Measurements from ENCODE around the gene GABRG3.
"Not testable (repeated sequence)": the region's sequence is repeated elsewhere in the genome, so short reads cannot be mapped to it uniquely, and the experiment has no call there.

GABRG3 gene

DNA sequence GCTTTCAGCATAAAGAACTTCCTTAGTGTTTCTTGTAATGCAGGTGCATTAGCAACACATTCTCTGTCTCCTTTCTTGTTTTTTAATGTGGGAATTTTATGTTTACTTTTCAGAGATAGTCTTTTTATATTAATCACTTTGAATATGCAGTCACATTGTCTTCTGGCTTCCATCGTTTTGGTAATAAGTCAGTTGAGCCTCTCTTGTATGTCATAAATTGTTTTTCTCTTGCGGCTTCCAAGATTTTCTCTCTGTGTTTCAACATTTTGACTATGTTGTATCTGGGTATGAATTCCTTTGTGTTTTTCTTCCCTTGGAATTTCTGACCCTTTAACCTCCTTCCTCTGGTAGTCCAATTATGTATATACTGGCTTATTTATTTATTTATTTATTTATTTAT is 25.3 kb downstream of the GABRG3 start:
- DNase-seq (ENCODE audit: low read depth in 3 of 3), result no peak

DNA sequence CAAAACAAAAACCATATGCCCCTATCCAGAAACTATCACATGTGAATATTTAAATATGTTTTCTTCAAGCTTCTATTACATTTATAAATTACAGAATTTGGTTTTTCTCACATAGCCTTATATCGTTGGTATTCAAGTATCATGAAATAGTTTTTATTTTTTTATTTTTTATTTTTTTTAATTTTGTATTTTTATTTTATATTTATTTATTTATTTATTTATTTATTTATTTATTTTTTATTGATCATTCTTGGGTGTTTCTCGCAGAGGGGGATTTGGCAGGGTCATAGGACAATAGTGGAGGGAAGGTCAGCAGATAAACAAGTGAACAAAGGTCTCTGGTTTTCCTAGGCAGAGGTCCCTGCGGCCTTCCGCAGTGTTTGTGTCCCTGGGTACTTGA is 32.0 kb downstream of the GABRG3 start:
- not testable (repeated sequence) for DNase-seq (ENCODE audit: low read depth in 3 of 3)

DNA sequence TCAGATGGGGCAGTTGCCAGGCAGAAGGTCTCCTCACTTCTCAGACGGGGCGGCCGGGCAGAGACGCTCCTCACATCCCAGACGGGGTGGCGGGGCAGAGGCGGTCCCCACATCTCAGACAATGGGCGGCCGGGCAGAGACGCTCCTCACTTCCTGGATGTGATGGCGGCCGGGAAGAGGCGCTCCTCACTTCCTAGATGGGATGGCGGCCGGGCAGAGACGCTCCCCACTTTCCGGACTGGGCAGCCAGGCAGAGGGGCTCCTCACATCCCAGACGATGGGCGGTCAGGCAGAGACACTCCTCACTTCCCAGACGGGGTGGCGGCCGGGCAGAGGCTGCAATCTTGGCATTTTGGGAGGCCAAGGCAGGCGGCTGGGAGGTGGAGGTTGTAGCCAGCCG is 33.2 kb downstream of the GABRG3 start:
- not testable (repeated sequence) for DNase-seq (ENCODE audit: low read depth in 3 of 3)

DNA sequence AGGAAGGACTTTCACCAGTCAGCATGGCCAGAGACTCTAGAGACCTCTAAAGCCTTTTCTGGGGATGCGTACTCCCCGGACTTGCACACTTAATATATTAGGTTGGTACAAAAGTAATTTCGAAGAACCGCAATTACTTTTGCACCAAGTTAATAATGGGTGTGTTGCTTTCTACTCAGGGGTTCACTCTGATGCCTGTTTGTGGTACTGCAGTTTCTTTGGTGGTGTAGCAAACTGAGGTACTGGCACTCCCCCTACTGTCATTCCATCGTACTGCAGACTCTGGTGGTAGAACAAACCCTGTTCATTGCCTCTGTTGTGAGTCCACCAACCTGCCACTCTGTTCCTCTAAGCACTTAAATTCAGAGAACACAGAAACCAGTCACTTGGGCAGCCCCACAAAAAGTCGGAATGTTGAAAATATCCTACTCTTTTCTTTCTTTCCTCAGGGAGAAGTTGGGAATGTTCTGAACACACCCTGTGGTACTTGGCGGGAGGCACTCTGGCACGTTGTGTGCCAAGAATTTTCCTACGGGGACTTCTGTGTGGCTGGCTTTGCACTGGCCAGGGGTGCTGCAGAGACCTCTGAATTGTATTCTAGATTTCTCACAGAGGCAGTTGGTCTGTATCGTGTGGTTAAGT is 46.3 kb downstream of the GABRG3 start:
- DNase-seq (ENCODE audit: low read depth in 3 of 3), result peak in 2 of 3 donors; percentile 12 to 43

DNA sequence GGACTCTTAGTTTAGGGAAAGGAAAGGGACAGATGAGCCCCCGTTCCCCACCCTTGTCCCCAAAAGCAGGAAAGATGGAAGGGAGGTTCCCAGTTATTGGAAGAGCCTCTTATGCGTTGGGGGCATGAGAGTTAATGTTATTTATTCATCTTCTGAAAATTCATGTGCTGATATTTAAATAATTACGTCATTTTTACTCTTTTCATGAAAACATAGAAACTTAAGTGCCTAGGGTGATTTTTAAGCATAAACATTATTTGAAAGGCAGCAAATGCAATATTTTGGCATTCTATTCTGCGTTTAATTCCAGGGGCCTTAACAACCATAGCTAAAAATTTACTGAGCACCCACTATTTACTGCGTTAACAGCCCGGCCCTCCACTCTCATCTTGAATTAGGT is 48.7 kb downstream of the GABRG3 start:
- DNase-seq (ENCODE audit: low read depth in 3 of 3), result no peak

DNA sequence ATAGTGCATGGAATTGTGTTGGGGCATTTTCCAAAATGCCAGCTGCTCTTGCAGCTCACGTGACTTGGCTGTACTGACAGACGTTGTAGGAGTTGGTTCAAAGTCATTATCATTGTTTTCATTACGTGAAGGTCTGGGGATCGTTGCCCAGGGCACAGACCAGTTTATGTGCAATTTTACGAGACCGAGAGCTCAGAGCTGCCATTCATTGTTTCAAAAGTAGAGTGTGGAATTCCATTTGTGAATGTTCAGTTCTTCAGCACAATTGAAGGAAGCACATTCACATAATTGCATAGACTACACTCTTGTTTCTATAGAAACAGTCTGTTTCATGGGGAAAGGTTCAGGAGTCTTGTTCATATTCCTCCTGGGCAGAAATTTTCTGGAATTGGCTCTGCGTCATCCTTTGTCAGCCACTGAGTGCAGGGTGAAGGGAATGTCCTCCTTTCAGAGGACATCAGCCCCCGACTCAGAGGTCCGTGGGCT is 54.5 kb downstream of the GABRG3 start:
- DNase-seq (ENCODE audit: low read depth in 3 of 3), result no peak

DNA sequence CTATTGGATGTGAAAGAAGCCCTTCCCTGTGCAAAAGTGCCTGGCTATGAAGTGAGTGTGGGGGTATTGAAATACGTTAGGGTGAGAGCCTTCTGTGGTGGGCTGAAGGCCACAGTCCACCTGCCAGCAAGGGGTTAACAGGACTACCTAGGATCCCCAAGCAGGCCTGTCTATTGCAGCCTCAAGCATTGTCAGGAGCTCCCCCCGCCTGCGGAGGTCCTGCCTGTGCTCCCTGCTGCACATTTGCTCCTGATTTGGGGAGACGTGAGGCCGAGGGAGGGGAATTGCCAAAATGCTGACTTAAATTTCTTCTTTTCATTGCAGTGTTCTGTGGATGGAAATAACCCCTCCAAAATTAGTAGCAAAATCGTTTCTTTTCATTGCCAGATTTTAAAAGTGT is 56.2 kb downstream of the GABRG3 start:
- no peak for DNase-seq (ENCODE audit: low read depth in 3 of 3)

DNA sequence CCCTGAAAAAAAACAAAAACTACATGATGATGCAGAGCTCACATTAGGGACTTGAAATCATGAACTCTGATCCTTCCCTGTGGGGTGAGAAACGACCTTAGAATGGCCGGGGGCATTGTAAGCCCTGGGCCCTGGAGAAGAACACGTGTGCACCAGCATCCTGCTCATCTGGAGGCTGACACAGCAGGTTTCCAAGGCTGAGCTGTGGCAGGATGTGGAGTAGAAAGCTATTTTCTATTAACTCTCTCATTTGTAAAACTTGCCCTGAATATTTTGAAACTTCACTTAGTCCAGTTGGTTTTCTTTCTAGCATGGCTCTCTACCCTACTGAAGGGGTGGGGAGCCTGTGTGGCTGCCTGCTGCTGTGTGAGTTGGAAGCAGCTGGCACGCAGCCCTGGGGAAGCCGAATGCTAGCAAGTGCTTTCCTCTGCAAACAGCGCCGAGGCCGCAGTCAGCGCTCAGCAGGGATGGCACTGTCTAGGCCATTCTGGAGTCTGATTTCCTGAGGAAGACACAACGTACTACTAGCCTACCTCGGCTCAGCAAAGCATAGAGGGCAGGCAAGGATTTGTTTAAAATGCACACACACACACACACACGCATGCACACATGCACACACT is 58.0 kb downstream of the GABRG3 start:
- no peak for DNase-seq (ENCODE audit: low read depth in 3 of 3)

DNA sequence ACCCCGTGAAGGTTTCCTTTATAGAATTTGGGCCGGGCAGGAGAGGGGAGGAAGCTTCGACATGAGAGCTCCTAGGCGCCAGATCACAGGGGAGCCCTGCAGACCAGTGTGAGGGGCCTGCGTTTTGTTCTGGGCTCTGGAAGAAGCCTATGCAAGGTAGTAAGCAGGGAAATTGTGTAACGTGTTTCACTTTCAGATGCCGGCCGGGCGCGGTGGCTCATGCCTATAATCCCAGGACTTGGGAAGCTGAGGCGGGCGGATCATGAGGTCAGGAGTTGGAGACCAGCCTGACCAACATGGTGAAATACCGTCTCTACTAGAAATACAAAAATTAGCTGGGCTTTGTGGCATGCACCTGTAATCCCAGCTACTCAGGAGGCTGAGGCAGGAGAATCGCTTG is 65.2 kb downstream of the GABRG3 start:
- no peak for DNase-seq (ENCODE audit: low read depth in 3 of 3)

DNA sequence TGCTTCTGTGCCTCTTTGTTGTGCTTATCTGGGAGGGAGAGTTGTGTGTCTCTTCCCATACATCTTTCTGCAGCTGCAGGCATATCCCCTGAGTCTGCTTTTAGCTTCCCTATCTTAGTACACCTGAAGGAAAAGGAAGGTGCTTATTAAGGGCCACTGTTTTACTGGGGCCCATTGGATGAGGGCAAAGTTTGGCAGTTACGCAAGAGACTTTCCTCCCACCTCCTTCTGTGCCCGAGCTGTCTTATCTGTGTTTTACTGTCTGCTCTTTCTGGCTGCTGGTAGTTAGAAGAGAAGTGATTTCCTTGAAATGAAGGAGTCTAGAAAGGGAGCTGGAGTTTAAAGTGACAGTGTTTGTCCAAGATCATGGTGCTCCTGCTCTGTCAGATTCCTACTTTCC is 66.5 kb downstream of the GABRG3 start:
- no peak for DNase-seq (ENCODE audit: low read depth in 3 of 3)

DNA sequence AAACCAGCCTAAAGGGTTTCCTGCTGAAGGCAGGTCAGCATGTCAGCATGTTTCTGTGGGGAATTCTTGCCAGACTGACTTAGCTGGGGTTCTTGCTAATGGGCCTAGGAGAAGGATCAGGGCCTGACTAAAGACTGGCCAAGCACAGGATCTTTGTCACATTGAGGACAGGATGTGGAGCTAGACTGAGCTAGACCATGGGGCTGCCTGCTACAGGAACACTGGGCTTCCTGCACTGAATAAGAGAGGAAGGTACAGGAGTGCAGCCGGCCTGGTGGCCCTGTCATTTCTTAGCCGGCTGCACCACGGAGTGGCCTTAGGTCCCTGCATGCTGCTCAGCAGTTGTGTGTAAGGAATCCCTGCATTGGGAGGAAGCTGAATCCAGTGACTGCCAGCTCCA is 68.2 kb downstream of the GABRG3 start:
- no peak for DNase-seq (ENCODE audit: low read depth in 3 of 3)

DNA sequence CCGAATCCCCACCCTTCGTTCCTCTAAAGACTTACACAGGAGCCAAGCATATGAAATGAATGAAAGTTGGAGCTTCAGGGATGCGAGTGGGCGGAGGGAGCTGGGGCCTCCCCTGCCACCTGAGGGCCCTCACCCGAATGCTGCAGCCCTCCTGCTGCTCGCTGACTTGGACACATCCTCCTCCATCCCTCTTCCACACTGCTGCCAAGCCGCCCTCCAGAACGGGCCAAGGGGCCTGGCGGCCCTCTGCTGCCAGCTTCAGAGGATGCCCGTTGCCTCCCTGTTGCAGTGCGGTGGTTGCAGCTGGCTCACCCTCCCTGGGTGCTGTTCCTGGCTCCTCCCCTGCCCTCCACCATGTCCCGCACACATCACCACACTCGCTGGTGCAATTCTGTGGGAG is 71.2 kb downstream of the GABRG3 start:
- DNase-seq (ENCODE audit: low read depth in 3 of 3), result no peak

DNA sequence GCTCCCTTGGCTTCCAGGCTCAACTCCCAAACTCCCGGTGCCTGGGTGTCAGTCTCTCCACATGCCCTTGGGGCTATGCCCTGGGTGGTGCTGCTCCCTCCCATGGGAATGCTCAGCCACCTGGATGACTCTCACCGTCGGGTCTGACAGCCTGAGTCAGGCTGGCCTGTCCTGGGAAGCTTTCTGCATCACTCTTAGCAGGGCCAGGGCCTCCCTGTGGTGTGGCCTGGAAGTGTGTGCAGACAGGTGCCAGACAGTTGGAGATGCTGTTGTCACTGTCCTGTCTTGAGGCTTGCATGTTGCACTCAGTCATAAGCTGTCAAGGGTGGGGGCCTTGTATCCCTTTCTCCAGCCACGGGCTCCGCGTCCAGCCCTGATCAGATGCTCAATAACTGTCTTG is 71.7 kb downstream of the GABRG3 start:
- no peak for DNase-seq (ENCODE audit: low read depth in 3 of 3)

DNA sequence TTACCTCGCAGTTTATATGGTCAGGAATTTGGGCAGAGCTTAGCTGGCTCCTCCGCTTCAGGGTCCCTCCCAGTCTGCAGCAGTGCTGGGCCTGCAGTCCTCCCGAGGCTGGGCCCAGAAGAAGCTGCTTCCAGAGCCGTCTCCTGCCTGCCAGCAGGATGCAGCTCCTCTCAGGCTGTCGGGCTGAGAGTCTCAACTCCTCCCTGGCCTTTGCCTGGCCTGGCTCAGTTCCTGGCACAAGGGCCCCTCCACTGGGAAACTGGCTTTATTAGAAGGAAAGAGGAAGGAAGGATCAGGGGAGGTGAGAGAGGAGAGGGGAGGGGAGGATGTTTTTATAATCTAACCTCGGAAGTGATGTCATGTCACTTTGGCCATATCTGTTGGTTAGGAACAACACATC is 72.8 kb downstream of the GABRG3 start:
- DNase-seq (ENCODE audit: low read depth in 3 of 3), result no peak

DNA sequence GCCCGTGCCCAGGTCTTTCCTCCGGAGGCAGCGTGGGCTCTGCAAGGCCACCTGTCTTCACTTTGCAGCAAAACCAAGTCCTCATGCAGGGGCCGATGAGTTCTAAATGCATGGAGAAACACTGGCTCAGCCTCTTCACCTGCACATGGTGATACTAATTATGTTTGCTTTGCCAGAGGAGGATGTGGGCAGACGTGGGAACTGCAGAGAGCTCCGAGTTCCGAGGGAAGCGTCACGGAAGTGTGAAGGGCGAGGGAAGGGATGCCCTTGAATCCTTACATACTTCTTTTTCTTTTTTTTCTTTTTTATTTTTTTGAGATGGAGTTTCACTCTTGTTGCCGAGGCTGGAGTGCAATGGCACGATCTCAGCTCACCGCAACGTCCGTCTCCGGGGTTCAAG is 74.8 kb downstream of the GABRG3 start:
- no peak for DNase-seq (ENCODE audit: low read depth in 3 of 3)

DNA sequence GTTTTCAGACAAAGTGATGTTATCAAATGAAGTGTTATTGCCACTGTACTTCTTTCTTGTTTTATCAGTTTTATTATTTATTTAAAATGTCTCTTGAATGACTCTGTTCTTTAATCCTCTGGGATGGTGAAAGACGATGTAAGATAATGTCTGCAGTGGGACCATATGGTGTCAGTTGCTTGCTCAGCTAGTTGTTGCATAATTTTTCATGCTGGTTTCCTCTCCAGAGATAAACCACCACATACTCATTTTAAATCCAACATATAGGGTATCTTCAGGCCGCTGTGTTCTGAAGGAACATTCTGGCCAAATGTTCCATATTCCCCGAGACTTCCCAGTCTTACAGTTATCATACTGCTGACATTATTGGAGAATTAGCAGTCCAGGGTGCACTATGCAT is 75.9 kb downstream of the GABRG3 start:
- no peak for DNase-seq (ENCODE audit: low read depth in 3 of 3)

DNA sequence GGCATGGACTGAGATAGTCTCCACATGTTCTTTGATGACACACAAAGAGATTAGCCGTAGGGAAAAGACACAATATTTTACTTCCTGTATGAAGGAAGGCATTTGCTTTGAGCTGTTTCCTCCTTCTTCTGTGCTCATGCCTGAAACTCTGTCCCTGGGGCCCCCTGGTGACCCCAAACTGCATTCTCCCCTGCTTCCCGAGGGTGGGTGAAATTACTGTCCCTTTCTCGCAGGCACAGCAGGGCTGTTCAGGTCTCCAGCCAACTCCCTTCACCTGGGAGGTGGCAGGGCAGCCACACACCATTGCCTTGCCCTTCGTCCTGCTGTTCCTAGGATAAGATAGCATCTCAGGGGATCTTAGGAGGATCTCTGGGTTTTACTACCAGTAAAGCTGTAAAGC is 79.2 kb downstream of the GABRG3 start:
- DNase-seq (ENCODE audit: low read depth in 3 of 3), result no peak

DNA sequence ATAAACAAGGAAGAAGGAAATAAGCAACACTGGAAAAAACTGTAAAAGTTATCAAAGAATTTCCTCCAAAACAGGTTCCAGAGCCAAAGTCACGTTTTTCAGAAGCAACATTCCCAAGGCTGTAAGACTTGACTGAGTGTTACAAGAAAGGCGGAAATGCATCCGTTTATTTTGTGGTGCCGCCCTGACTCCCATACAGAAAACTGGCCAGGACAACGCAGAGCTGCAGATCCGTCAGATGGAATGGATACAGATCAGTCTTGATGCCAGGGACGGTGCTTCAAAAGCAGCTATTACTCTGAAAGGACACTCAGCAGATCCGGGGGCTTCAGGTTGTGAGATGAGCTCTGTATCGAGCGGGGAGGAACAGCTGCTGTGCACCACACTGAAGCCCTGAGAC is 83.4 kb downstream of the GABRG3 start:
- no peak for DNase-seq (ENCODE audit: low read depth in 3 of 3)

DNA sequence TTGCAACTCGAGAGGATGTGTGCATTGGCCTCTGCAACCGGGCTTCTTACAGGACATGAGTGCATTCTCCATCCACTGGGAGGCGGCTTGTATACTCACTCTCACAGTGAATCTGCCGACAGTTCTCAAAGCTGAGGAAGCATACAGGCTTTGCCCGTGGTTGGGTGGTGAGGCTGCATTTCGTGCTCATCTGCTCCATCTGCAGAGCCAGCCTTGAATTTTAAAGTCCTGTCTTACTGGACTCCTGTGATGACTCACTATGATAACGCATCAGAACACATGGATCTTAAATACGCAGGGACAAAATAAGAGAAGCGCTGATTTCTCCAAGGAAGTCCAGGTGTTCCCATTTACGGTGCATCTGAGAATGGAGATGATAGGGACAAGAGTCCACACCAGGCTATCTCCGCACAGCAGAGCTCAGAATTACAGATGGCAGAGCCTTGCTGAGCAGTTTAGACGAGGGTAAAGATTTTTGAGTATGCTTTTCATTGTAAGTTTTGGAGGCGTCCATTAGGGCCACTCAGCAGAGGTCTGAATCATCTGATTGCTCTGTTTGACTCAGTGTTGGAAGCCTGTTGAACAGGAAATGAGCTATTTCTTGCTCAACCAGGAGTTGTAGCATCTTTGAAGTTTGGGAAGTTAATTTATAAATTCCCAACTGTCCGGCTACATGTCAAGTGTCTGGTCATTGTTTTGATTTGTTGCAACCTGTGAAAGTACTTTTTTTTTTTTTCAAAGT is 87.1 kb downstream of the GABRG3 start:
- no peak for DNase-seq (ENCODE audit: low read depth in 3 of 3)

DNA sequence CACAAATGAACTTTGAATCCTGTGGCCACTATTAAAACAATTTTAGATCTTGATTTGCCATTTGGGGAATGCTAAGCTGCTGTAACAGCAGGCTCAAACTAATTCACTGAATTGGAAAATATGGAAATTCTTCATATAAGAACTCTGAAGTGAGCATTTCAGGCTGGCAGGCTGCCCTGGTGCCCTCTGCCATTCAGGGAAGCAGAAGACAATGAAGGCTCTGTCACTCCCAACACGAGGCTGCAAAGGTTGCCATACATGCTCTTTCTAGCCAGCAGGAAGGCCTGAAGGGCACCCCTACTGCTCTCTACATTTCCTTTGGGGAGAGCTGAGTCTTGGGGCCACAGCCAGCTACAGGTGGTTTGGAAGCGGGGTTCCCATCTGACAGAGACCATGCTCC is 88.0 kb downstream of the GABRG3 start:
- no peak for DNase-seq (ENCODE audit: low read depth in 3 of 3)

DNA sequence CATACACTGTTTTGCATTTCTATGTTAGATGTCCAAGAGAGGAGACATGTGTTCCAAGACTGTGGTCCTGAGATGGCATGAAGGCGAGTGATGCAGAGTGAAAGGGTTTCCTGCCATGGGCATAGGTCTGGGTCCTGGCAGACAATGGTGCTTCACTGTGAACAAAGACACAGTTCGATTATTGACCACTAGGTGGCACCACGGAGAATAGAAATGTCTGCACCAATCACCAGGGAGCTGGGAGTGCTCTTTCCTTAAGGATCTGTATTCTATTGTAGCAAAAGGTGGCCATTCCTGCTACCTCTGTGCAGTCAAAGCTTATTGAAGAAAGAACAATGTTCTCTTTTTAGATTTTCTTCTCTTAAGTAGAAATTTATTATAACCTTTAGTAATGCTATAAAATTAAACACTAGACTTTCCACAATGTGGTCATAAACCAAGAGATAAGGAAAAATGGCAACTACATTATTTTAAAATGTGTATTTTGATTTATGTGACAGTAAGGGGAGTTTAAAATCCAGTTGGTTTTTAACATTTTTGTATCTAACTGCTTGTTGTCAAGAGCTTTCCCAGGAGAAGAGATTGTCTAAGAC is 88.7 kb downstream of the GABRG3 start:
- DNase-seq (ENCODE audit: low read depth in 3 of 3), result peak in 2 of 3 donors; percentile 5 to 10

DNA sequence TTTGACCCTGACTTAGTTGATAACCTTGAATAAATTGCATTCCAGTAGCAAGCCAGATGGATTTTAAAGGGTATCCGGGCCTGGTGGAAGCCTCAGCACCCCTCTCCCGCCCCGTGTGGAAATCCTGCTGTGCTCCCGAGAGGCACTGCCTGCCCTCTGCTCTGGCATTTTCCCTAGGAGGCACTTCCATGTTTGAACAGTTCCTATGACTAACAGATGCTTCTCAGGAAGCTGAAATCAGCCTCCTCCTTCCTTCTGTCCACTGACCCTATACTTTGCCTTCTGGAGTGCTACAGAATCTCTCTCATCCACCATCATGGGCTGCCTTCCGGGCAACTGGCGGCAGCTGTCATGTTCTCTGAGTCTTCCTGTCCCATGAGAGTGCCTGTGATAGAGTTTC is 90.8 kb downstream of the GABRG3 start:
- DNase-seq (ENCODE audit: low read depth in 3 of 3), result no peak

DNA sequence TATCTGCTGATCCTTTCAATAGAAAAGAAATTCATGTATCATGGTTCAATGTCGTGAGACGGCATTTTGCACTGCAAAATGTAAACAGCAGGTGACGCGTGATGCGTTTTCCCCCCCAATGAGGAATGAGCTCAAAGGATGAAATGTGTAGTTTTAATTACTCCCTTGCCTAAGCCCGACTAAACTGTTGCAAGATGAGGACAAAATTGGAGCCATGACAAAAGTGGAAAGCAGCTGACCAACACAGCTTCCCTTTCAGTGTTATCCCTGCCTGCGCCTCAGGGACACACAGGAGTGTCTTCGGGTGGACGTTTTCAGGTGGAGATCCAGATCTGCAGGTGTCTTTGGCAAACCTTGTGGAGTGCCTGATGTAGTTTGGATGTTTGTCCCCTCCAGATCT is 92.0 kb downstream of the GABRG3 start:
- DNase-seq (ENCODE audit: low read depth in 3 of 3), result no peak

Data from stimulated activated CD4-positive, alpha-beta T cell treated with anti-CD3 and anti-CD28 coated beads, TNF-alpha, amount 100 ng/mL, for 48 hours (primary cell).